GM18520 (cell line): Measurements from ENCODE around the gene GOLT1B.
"Not testable (repeated sequence)": the region's sequence is repeated elsewhere in the genome, so short reads cannot be mapped to it uniquely, and the experiment has no call there.

Experiments
- ATAC-seq: cut with Tn5 transposase; IDR thresholded peaks from one replicate; pipeline ENCODE4 v1.9.1; 2021; ENCODE audit not compliant: unreplicated experiment

GOLT1B gene, protein sequence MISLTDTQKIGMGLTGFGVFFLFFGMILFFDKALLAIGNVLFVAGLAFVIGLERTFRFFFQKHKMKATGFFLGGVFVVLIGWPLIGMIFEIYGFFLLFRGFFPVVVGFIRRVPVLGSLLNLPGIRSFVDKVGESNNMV

DNA sequence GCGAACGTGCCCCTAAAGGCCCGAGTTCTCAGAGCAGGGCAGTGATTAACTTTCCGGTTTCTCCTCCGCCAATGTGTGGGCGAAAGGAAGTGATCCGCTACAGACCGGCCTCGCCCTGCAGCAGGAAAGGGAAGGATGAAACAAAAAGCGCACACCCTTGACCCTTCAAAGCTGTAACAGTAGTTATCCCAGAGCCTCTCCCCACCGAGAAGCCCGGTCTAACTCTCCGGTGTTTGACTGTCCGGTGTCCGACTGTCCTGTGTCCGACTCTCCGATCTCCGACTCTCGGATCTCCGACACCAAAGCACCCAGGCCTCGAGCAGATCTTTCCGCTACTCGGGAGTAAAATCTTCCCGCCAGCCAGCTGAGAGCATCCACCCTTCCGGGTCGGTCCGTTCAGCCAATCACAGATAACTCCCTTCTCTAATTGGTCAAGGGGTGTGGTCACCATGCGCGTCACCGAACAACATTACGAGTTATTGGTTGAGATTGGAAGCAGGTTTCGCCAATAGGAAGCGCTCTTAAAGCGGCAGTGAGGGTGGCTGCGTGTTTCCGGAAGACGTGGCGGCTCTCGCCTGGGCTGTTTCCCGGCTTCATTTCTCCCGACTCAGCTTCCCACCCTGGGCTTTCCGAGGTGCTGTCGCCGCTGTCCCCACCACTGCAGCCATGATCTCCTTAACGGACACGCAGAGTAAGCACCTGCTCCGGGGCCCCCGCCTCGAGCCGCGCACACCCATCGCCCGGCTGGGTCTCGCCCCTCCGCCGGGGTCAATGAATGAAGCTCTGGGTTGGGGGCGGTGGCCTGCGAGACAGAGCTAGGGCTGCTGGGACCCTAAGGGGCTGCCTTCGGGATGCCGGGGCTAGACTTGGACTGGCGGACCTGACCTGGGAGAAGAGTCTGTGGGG is at the start of gene GOLT1B, which contains the start of gene RECQL:
Gene GOLT1B, plus strand, starts transcription at position 532 of the 906 bp plus-strand sequence. Its CDS starts 135 bp downstream, at position 667.
Gene RECQL, minus strand, starts transcription at position 378 of the 906 bp plus-strand sequence. CDS start 2,065 bp downstream, outside the sequence.
- ATAC-seq = peak; percentile 99

DNA sequence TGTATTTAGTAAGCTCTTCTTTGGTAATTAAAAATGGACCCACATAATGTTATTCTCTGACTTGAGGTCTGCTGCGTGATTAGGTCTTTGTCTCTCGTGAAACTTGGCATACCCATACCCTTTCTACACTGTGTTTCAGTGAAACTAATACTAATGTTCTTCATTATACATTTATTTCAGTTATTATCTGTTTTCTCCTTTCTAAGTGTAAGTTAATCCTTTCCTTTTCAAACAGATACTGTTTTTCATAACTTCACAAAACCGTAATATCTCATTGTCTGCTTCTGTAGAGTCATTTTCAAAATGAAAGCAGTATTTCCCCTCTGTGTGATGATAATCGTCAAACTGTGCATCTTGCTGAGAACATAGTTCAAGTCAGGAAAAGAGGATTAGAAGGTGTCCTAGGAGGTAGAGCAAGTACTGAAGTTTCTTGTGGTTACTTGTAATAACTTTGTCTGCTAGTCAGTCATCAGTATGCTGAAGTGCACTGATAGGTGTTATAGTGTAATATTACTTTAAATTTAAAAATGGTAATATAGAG is 48.2 kb upstream of the GOLT1B start:
- peak; percentile 76 for ATAC-seq

DNA sequence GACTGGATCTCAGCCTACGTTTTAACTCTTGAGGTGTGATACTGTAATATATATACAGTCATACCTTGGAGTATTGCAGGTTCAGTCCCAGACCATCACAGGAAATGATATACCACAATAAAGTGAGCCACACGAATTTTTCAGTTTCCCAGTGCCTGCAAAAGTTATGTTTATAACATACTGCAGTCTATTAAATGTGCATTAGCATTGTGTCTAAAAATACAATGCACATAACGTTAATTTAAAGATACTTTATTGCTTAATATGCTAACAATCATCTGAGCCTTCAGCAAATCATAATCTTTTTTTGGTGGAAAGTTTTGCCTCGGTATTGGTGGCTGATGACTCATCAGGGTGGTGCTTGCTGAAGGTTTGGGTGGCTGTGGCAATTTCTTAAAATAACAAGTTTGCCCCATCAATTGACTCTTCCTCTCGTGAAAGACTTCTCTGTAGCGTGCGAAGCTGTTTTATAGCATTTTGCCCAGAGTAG is 45.3 kb upstream of the GOLT1B start:
- ATAC-seq = no peak

DNA sequence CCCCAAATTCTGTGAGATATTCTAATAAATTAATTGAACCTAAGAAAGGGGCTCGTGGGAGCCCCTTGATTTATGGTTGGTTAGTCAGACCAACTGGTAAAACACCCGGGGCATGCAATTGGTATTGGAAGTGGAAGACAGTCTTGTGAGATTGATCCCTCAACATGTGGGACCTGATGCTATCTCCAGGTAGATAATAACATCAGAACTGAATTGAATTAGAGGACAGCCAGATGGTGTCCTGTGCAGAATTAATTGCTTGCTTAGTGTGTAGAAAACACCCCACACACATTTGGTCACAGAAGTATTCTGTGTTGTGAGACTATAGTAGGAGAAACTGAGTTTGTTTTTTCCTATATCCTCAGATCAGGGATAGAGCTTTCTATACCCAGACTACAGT is 42.1 kb upstream of the GOLT1B start:
- no peak for ATAC-seq

DNA sequence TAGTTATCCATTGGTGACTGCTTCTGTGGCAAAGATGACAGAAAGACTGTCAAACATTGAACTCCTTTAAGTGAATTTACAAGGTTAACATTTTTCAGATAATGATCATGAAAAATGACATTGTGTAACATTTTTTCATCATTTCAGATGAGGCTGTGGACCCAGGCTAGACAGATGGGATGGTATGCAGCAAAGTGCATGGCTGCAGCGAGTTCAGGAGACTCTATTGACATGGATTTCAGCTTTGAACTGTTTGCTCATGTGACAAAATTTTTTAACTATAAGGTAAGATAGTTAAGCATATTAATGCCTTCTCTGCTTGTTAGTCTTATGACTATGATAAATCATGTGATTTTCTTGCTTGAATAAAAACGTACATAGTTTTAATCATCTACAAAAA is 34.3 kb upstream of the GOLT1B start:
- ATAC-seq = not testable (repeated sequence)

DNA sequence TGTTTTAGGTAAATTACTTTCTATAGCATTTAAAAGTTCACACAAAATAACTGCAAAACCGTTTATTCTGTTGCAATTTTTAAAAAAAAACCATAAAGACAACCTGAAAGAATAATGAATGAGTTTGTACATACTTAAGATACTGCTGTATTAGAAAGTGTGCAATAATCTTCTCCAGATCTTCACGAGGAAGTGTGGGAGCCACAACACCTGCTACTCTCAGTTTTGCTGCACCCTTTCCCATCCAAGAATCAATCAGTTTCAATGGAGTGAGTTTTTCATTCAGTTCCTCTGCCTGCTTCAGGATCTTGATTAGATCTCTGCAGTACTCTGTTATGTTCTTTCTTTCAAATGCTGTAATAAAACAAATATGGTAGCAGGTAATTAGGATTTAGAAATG is 30.3 kb upstream of the GOLT1B start:
- ATAC-seq = no peak

DNA sequence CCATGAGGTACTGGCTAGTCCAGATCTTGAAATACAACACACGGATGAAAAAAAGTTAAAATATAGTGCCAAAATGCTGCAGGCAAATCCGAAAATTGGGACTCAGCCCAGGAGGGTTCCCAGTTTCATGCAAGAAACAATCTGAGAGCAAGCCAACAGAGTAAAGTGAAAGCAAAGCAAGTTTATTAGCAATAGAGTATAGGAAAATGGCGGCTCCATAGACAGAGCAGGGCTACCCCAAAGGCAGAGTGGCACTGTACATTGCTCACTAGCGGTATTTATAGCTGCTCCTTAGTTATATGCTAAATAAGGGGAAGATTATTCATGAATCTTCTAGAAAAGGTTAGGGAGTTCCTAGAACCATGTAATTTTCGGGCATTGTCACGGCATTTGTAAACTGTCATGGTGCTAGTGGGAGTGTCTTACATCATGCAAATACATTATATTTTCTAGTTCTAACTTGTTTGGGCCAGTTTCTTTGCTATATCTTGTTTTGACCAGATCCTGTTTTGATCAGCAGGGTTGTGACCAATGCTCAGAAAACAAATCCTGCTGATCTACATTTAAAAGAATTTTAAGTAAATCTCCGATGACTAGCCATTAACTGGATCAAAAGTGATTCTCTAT is 29.3 kb upstream of the GOLT1B start:
- no peak for ATAC-seq

DNA sequence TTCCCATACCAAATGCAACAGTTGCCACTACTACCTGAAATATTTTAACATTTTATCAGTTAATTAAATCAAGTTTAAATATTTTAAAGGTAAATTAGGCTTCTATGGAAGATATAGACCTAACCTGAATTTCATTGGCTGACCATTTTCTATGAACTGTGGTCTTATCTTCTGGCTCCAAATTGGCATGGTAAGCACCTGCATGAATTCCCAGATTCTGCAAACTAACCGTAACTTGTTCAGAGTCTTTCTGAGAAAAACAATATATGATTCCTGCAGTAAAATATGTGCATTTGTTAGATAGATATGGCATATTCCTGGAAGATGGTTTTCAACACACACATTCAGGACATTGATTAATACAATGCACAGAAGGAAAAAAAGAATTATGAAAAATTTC is 26.0 kb upstream of the GOLT1B start:
- no peak for ATAC-seq

DNA sequence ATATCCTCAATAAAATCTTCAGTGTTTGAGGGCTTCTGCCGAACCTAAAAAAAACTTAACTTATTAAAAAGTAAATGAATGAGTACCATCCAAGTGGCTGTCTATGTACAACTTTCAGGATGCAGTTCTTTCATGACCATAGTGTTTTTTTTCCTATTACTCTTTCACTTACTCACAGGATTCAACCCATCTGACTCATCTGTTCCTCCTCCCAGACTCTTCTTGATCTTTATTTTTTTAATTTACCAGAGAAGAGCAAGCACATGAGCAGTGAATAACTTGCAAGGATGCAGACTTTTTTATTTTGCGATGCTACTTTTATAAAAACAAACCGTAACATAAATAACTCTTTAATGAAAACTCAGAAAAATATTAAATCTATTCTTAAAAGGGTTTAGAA is 24.6 kb upstream of the GOLT1B start:
- ATAC-seq = no peak

DNA sequence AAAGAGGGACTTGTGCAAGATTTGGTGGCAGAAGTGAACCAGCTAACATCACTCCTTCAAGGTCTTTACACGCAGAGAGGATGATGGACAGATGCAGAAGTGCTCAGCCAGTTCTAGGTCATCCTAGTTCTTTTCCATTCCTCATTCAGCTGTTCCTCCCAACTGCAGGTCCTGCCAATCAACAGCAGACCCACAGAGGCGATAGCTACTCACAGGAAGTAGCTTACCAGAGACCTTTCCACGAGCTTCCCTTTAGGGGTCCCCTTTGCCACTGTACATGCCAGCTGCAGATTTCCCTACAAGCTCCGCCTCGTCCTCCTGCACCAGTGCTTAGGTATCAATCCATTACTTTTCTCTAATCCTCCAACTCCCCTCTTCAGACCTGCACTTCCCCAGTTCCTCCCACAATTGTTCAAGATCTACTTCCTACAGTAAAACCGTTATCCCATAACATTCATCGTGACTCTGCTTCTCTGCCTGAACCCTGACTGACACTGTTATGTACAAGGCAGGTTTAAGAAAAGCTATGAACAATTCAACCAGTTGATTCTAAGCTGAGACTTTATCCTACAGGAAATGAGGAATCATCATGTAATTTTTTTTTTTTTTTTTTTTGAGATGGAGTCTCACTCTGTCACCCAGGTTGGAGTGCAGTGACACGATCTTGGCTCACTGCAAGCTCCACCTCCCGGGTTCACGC is 22.7 kb upstream of the GOLT1B start:
- no peak for ATAC-seq

DNA sequence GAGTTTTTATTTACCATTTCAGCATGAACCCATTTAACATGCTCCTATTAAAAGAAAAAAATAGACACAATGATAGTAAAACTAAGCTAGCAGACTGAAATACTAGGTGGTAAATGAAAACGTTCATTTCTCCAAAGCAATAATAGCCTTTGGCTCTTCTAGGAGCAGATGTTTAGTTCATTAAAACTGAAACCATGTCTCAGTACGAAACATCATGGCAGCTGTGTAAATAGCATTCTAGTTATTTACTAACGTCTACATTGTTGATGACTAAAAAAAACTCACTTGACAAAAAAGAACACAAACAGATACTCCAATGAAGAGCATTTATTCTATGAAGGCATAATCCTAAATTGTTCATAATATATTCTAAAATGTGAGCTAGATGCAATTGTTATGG is 18.1 kb upstream of the GOLT1B start:
- no peak for ATAC-seq

DNA sequence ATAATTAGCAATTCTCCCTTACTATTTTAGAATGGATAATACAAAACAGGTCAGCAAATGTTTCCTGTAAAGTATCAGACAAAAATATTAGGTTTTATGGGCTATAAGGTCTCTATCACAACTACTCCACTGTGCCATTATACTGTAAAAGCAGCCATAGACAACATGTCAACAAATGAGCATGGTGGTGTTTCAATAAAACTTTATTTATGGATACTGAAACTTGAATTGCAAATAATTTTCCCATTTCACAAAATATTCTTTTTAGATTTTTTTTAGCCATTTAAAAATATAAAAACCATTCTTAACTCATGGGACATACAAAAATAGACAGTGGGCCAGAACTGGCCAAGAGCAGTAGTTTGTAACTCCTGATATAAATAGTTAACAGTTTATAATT is 15.6 kb upstream of the GOLT1B start:
- ATAC-seq = no peak

DNA sequence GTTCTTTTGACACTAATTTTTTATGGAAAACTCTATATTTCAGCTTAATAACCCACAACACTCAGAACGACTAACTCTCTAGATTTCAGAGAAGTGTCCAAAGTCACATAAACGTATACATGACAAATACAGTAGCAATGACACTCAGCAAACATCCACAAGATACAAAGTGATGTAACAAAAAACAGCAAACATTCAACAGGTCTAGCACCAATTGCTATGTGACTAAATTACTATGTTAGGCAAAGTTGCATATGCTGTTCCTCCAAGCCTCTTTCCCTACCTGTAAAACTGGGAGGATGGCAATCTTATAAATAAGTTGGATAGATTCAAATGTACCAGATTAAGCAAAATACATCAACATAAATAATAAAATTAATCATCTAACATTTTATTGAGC is 1.8 kb upstream of the GOLT1B start:
- no peak for ATAC-seq

DNA sequence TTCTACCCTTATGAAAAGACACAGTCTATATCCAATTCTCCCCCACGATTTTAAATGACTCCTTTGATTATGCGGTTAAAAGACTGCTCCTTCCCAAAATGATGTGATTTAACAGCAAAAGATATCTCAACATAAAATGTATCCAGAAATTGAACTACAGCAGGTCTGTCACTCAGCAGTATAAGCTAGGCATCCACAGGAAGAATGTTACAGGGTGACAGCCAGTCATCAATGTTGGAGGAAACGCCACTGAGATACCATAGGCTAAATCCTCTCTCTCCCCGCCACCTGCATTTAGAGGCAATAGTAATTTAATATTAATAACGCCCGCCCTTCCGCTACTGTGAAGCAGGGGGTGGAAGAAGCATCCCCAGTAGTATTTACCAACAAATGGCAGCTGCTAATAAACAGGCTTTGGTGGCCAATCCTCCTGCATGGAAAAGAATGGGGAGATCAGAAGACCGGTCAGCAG is 767 bp upstream of the GOLT1B start:
- ATAC-seq = no peak

DNA sequence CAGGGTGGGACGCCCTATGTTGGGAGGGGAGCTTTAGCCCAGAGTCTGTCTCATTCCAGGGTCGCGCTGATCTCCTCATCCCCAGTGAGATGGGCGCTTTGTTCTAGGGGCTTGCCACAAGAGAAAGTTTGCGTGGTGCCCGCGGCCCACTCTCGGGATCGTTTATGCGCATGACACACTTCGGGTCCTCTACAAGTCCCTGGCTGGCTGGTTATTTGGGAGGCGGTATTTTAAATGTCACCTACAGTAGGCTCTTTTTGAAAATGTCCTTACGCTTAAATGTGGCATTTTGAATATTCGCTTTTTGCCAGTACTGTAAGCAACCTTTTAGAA is 541 bp downstream of the GOLT1B start:
- ATAC-seq = no peak

DNA sequence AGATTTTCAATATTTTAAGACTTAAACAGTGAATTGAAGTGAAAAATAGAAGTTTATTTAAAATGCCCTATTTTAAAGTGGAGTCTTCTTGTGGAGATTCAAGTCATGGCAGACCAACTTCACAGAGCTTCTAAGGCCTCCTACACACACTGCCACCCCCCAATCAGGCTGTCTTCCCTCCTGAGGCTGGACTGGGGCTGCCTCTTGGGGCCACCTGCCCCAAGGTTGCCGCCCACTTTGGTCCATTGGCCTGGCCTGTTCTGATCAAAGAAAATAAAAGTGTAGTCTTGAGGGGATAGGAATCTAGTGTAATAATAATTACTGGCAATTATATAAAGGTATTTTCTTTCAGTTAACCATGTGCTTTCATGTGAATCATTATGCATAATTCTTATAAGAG is 1.3 kb downstream of the GOLT1B start:
- no peak for ATAC-seq

DNA sequence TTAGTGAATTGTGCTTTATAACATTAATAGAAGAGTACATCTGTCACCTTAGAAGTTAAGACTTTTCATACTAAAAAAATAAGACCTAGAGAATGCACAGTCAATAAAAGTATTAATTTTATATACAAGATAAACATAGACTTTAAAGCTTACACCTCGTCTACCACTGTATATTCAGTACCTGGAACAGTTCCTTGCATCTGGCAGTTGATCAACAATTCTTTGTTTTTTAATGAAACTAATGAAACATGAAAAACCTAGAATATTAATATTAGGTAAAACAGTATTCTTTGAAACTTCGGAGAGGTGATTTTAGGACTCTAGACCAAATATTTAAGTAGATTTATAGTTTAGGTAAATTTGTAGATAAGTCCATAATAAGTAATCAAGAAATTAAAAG is 4.3 kb downstream of the GOLT1B start:
- ATAC-seq = no peak

DNA sequence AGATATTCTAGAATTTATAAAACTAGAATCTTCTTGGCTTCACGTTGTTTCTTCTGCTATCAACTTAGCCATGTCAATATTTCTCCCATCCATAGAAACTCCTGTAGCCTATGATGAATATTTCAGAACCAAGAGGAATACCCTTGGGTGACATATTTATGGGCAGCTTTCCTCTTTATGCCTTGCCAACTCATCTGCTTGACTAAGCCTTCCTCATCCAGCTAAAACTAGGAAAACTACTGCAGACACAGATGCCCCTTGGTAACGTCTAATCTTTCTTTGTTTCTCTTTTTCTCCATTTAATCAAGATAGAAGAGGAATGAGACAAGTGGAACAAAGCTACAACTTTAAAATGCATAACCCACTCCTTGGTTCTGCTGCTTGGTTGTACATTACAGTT is 6.3 kb downstream of the GOLT1B start:
- no peak for ATAC-seq

DNA sequence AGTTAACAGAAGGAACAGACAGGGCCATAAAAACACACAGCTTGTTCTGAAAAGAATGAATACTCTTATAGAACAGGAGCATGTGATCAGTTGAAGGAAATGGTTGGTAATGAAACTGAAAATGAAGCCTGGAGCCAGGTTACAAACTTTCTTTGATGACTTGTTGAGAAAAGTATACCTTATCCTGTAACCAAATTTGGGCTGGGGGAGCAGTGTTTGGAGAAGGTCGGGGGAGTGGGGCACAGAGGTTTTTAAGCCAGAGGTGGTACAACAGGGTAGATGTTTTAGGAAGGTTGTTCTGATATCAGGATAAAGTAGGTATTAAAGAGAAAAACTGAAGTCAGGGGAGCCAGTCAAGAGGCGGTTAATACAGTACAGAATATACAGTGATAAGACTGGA is 8.2 kb downstream of the GOLT1B start:
- peak; percentile 97 for ATAC-seq

DNA sequence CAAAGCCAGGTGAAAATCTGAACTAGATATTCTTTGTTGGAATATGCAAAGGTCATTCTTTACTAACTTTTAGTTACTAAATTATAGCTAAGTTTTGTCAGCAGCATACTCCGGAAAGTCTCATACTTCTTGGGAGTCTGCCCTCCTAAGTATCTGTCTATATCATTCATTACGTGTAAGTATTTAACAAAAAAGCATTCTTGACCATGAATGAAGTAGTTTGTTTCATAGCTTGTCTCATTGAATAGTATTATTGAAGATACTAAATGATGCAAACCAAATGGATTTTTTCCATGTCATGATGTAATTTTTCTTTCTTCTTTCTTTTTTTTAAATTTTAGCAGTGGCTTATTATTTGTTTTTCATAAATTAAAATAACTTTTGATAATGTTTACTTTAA is 14.7 kb downstream of the GOLT1B start:
- no peak for ATAC-seq

DNA sequence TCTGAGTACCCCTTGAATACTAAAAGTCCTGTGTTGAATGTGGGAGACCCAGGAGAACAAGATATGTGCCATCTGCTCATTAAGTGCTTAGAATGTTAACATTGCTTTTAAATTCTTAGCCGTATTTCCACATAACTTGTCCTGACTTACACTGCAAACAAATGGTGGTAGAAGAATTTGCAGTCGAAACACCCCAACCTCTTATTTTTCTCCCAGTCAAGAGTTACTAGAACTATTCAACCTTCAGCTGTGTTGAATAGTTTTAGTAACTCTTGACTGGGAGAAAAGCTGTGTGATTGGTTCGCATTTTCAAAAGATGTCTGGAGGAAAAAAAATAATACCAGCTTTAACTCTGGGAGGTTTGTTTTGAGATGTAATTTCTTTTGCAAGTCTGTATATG is 16.9 kb downstream of the GOLT1B start:
- no peak for ATAC-seq
